ENCODE measurements around the gene PHEX. TPM values are rescaled to one million over a fixed set of nuclear protein-coding genes. Genes with fewer than 3 reads are reported as not detected.

Gene PHEX
- total and polyA plus RNA-seq, 12 donors, result 0.07 to 0.33 (median 0.10) TPM; not detected in 1

DNA sequence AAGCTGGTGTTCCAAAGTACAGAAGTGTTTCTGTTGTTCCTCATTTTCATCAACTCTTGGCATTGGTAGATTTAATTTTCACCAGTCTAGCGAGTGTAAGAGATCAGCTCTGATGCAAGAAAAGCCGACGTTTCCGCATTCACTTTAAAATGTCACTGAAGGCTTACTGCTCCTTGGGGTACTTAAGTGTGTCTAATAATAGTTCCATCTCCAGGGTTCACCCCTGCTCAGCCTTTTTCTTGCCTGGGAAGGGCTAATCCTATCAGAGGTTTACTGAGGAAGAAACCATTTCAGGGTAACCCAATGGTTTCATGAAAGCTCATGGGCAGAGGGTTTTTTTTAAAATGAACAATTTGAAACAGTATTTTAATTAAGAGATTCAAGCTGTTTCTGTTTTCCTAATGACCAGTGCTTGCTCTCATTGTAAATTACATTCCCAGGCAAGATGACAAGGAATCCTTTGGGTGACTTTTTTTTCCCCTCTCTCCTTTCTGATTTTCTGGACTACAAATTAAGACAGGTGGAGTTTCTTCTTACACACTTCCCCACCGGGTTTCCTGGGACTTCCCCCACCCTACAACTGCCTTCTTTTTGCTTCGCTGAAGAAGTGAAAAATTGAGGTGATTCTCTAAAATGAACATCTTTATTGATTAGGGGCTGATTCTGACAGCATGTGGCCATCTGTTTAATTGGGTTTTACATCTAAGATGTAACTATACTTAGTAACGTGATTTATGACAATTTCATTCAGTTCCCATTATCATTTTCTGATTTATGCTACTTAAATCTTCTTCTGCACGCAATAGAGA, 161.9 kb downstream of the PHEX start:
- no peaks in the 10 kb centered on the region for H3K36me3 ChIP-seq (replicated peaks in 1 of 2)
- H3K27ac ChIP-seq, result no peak overlapping the region
- peaks cover 5% of the 10 kb centered on the region for H3K27me3 ChIP-seq
- H3K4me3 ChIP-seq, result no peak overlapping the region
- 60 to 73% (median 69%) methylated on average over 7 to 8 of the region's 8 CpGs for WGBS, 4 donors
- no peaks in the 10 kb centered on the region for H3K4me1 ChIP-seq (replicated peaks in 1 of 2)
- H3K9me3 ChIP-seq (replicated peaks in 1 of 3), result no peaks in the 10 kb centered on the region
- TF ChIP-seq POLR2A (IDR thresholded peaks at IDR 0.05), result no peak
- TF ChIP-seq, protein P1, sequence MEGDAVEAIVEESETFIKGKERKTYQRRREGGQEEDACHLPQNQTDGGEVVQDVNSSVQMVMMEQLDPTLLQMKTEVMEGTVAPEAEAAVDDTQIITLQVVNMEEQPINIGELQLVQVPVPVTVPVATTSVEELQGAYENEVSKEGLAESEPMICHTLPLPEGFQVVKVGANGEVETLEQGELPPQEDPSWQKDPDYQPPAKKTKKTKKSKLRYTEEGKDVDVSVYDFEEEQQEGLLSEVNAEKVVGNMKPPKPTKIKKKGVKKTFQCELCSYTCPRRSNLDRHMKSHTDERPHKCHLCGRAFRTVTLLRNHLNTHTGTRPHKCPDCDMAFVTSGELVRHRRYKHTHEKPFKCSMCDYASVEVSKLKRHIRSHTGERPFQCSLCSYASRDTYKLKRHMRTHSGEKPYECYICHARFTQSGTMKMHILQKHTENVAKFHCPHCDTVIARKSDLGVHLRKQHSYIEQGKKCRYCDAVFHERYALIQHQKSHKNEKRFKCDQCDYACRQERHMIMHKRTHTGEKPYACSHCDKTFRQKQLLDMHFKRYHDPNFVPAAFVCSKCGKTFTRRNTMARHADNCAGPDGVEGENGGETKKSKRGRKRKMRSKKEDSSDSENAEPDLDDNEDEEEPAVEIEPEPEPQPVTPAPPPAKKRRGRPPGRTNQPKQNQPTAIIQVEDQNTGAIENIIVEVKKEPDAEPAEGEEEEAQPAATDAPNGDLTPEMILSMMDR (IDR thresholded peaks at IDR 0.05), result no peak
- DNase-seq, result no peak
- intact Hi-C loops (cut with DNase I), result loop anchor here in 1 of 2 donors (5.0 kb wide), 1 partner anchor 62 kb away; no protein-coding TSS in a partner anchor

DNA sequence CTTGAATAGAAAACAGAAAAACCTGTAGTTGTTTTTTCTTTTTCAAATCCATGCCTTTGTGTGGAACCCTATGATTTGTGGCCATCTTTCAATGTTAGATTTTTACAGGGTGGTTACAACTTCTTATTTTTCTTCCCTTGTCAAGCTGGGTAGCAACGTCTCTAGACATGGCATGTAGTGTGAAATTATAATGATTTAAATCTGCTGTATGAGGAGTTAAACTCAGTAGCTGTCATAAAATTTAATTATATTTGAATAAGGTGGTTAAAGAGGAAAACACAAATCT, 162.5 kb downstream of the PHEX start:
- 44 to 60% (median 54%) methylated on average over 1 of the region's 1 CpG for WGBS, 4 donors
- Histone ChIP-seq H3K4me1 (replicated peaks in 1 of 2) (no peaks in the 10 kb centered on the region), H3K4me3 (no peak overlapping the region), H3K27ac (no peak overlapping the region), H3K36me3 (replicated peaks in 1 of 2) (no peaks in the 10 kb centered on the region), H3K9me3 (replicated peaks in 1 of 3) (no peaks in the 10 kb centered on the region), H3K27me3 (peaks cover 5% of the 10 kb centered on the region)
- no peak for DNase-seq
- TF ChIP-seq POLR2A (IDR thresholded peaks at IDR 0.05), result no peak
- TF ChIP-seq, protein P1 (IDR thresholded peaks at IDR 0.05), result no peak
- intact Hi-C loops (cut with DNase I), result loop anchor here in 1 of 2 donors (5.0 kb wide), 1 partner anchor 62 kb away; no protein-coding TSS in a partner anchor

DNA sequence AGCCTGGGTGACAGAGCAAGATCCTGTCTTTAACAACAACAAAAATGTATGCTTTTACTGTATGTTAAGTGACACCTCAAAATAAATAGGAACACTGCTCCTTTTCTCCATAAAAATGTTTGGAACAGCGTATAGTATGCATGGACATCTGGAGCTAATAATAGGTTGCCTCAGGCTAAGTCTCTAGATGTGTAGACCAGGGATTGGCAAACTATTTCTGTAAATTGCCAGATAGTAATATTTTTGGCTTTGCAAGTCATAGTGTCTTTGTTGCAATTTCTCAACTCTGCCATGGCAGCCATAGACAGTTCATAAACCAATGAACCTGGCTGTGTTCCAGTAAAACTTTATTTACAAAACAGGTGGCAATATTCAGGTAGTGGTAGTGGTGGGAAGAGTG, 164.0 kb downstream of the PHEX start:
- no peaks in the 10 kb centered on the region for H3K9me3 ChIP-seq (replicated peaks in 1 of 3)
- H3K4me3 ChIP-seq, result no peak overlapping the region
- H3K4me1 ChIP-seq (replicated peaks in 1 of 2), result no peaks in the 10 kb centered on the region
- TF ChIP-seq, protein P1 (IDR thresholded peaks at IDR 0.05), result no peak
- no peak for TF ChIP-seq POLR2A (IDR thresholded peaks at IDR 0.05)
- peaks cover 11% of the 10 kb centered on the region for H3K27me3 ChIP-seq
- 91 to 100% (median 93%) methylated on average over 1 of the region's 1 CpG for WGBS, 4 donors
- no peaks in the 10 kb centered on the region for H3K36me3 ChIP-seq (replicated peaks in 1 of 2)
- DNase-seq, result no peak
- intact Hi-C loops (cut with DNase I), result no loop called here
- H3K27ac ChIP-seq, result no peak overlapping the region

DNA sequence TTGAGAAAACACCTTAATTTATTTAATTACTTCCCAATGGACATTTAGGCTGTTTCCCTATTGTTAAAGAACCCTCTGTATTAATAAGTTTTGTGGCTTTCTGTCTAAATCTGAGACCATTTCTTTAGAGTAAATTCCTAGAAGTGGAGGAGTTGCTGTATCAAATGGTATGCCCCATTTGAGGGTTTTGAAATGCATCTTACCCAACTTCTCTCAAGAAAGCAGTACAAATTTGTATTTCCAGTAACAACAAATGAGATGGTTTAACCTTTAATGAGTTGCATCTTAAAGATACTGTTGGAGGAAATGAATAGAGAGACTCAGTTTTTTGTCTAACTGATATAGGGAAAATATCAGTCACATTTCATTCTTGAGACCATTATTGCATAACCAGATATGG, 170.1 kb downstream of the PHEX start:
- no peaks in the 10 kb centered on the region for H3K4me1 ChIP-seq (replicated peaks in 1 of 2)
- TF ChIP-seq POLR2A (IDR thresholded peaks at IDR 0.05), result no peak
- TF ChIP-seq, protein P1 (IDR thresholded peaks at IDR 0.05), result no peak
- no peak overlapping the region for H3K4me3 ChIP-seq
- DNase-seq, result no peak
- intact Hi-C loops (cut with DNase I), result no loop called here
- no peaks in the 10 kb centered on the region for H3K36me3 ChIP-seq (replicated peaks in 1 of 2)
- H3K27ac ChIP-seq, result no peak overlapping the region
- H3K9me3 ChIP-seq (replicated peaks in 1 of 3), result no peaks in the 10 kb centered on the region
- peaks cover 8% of the 10 kb centered on the region for H3K27me3 ChIP-seq

Measured in adrenal gland (tissue), 12 donors.